Measurements from ENCODE around the gene CHST6. TPM values are rescaled to one million over a fixed set of nuclear protein-coding genes. Genes with fewer than 3 reads are reported as not detected.
A peak's percentile ranks its signal among the peaks of the same experiment; 100 is the strongest.
"Not testable (repeated sequence)": the region's sequence is repeated elsewhere in the genome, so short reads cannot be mapped to it uniquely, and the experiment has no call there.

CHST6 gene
- total RNA-seq, 2 experiments from 2014 or later: not detected

DNA sequence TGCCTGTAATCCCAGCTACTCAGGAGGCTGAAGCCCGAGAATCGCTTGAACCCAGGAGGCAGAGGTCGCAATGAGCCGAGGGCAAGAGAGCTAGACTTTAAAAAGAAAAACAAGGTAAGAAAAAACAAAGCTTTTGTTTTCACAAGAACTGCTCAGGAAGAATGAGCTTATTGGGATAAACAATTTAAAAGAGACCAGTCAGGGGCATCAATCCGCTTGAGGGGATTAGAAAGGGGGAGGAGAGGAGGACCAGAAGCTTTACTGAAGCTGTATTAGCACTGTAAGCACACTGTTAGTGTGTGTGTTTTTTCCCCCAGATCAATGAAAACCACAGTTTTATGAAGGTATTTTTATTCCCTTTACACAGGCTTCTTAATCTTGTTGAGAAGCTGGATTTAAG is 39.6 kb downstream of the CHST6 start:
- CTCF ChIA-PET: interaction anchor here (0.7 to 1.5 kb wide), 3 partner anchors 10 to 22 kb away, joined by 4 to 5 read pairs (median 5); partner anchors contain the start of gene CFDP1
- peaks cover 10% of the 10 kb centered on the region for H3K4me1 Mint-ChIP-seq (ENCODE audit: low read depth)
- H3K27me3 Mint-ChIP-seq (ENCODE audit: low read depth): no peaks in the 10 kb centered on the region
- no peak overlapping the region for H3K27ac Mint-ChIP-seq
- POLR2A ChIA-PET: no interaction called here
- DNase-seq (no peak), ATAC-seq (no peak)
- H3K36me3 Mint-ChIP-seq (ENCODE audit: low read depth): peaks cover 27% of the 10 kb centered on the region
- H3K9me3 Mint-ChIP-seq (ENCODE audit: insufficient read depth): no peaks in the 10 kb centered on the region
- H3K4me3 Mint-ChIP-seq: no peak overlapping the region

DNA sequence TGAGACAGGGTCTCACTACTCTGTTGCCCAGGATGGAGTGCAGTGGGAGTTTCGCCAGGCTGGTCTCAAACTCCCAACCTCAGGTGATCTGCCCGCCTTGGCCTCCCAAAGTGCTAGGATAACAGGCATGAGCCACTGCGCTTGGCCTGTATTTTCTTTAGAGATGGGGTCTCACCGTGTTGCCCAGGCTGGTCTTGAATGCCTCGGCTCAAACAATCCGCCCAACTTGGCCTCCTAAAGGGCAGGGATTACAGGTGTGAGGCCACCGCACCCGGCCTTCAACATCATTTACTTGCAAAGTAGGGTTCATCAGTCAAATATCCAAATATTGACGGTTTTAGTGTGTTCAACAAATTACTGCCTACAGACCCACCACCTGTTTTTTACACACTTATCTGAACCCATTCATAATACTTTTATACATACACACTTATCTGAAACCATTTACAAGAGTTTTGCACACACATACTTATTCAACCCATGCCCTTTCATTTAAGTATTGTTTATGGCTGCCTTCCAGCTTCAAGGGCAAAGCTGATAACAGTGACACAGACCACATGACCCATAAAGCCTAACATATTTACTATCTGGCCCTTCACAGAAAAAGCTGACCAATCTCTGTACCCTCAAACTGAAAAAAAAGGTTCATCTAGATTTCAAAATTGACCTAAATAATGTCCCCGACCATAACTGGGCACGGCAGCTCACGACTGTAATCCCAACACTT is 42.6 kb downstream of the CHST6 start:
- H3K4me3 Mint-ChIP-seq: no peak overlapping the region
- H3K27me3 Mint-ChIP-seq (ENCODE audit: low read depth): no peaks in the 10 kb centered on the region
- POLR2A ChIA-PET: interaction anchor here (0.6 kb wide), 2 partner anchors 82 to 170 kb away, joined by 3 to 4 read pairs; no protein-coding TSS in a partner anchor
- CTCF ChIA-PET: interaction anchor here (1.1 to 1.3 kb wide), 3 partner anchors 10 to 51 kb away, joined by 3 read pairs; no protein-coding TSS in a partner anchor
- no peaks in the 10 kb centered on the region for H3K9me3 Mint-ChIP-seq (ENCODE audit: insufficient read depth)
- no peak overlapping the region for H3K27ac Mint-ChIP-seq
- H3K4me1 Mint-ChIP-seq (ENCODE audit: low read depth): peaks cover 2% of the 10 kb centered on the region
- peaks cover 21% of the 10 kb centered on the region for H3K36me3 Mint-ChIP-seq (ENCODE audit: low read depth)
- ATAC-seq (no peak), DNase-seq (no peak)

- ATAC-seq: no peak
- H3K9me3 Mint-ChIP-seq (ENCODE audit: insufficient read depth): no peaks in the 10 kb centered on the region
- H3K27me3 Mint-ChIP-seq (ENCODE audit: low read depth): no peaks in the 10 kb centered on the region
- H3K27ac Mint-ChIP-seq: no peak overlapping the region
- peaks cover 23% of the 10 kb centered on the region for H3K36me3 Mint-ChIP-seq (ENCODE audit: low read depth)
- POLR2A ChIA-PET: no interaction called here
- no peak overlapping the region for H3K4me3 Mint-ChIP-seq
- CTCF ChIA-PET: interaction anchor here (0.7 kb wide), 1 partner anchor 70 kb away, joined by 3 read pairs; no protein-coding TSS in a partner anchor
- H3K4me1 Mint-ChIP-seq (ENCODE audit: low read depth): no peaks in the 10 kb centered on the region
- no peak for DNase-seq
Measured at GRCh38 chr16:75446416-75446815, 48.8 kb downstream of the CHST6 start.

GRCh38 chr16:75445298-75445697 is 49.9 kb downstream of the CHST6 start:
- no peaks in the 10 kb centered on the region for H3K27me3 Mint-ChIP-seq (ENCODE audit: low read depth)
- H3K4me1 Mint-ChIP-seq (ENCODE audit: low read depth): no peaks in the 10 kb centered on the region
- H3K4me3 Mint-ChIP-seq: no peak overlapping the region
- H3K9me3 Mint-ChIP-seq (ENCODE audit: insufficient read depth): no peaks in the 10 kb centered on the region
- ChIA-PET POLR2A (interaction anchor here (1.1 kb wide), 1 partner anchor 11 kb away, joined by 3 read pairs; no protein-coding TSS in a partner anchor), CTCF (interaction anchor here (1.0 to 1.6 kb wide), 3 partner anchors 11 to 20 kb away, joined by 3 to 5 read pairs (median 4); partner anchors contain the start of genes CFDP1 and TMEM170A)
- ATAC-seq (no peak), DNase-seq (no peak)
- peaks cover 14% of the 10 kb centered on the region for H3K36me3 Mint-ChIP-seq (ENCODE audit: low read depth)
- no peak overlapping the region for H3K27ac Mint-ChIP-seq

DNA sequence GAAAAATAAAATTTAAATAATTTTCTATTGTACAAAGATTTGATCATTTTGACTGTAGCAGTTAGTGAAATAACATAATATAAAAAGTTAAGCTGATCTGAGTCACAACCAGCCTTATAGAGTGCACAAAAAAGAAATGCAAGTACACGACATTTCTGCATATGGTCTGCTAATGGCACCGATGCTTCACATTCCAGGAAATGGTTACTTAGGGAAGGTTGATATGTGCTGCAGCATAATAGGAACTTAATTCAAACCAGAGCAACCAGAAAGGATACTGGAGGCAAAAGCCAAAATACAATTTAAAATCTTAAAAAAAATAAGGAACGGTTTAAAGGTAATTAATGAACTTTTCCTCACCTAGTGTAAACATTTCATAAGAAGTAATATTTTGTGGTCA is 51.9 kb downstream of the CHST6 start:
- no peaks in the 10 kb centered on the region for H3K4me1 Mint-ChIP-seq (ENCODE audit: low read depth)
- H3K27me3 Mint-ChIP-seq (ENCODE audit: low read depth): no peaks in the 10 kb centered on the region
- H3K4me3 Mint-ChIP-seq: no peak overlapping the region
- no peak overlapping the region for H3K27ac Mint-ChIP-seq
- ChIA-PET POLR2A (no interaction called here), CTCF (no interaction called here)
- H3K9me3 Mint-ChIP-seq (ENCODE audit: insufficient read depth): no peaks in the 10 kb centered on the region
- DNase-seq (no peak), ATAC-seq (no peak)
- H3K36me3 Mint-ChIP-seq (ENCODE audit: low read depth): peaks cover 7% of the 10 kb centered on the region

GRCh38 chr16:75433732-75434413 is 61.4 kb downstream of the CHST6 start:
- ChIA-PET POLR2A (interaction anchor here (0.7 to 2.5 kb wide), 14 partner anchors 9 to 215 kb away, joined by 3 to 21 read pairs (median 4); partner anchors contain the start of genes GABARAPL2, KARS1, TERF2IP and TMEM170A), CTCF (interaction anchor here (0.6 to 2.9 kb wide), 19 partner anchors 11 to 330 kb away, joined by 3 to 20 read pairs (median 3); partner anchors contain the start of genes ADAT1 and TMEM170A)
- DNase-seq (peak; percentile 83), ATAC-seq (peak; percentile 76)
- Mint-ChIP-seq H3K27ac (peak overlapping the region; percentile 90), H3K4me3 (peak overlapping the region; percentile 78), H3K4me1 (ENCODE audit: low read depth) (peaks cover 38% of the 10 kb centered on the region), H3K36me3 (ENCODE audit: low read depth) (peaks cover 12% of the 10 kb centered on the region), H3K27me3 (ENCODE audit: low read depth) (no peaks in the 10 kb centered on the region), H3K9me3 (ENCODE audit: insufficient read depth) (no peaks in the 10 kb centered on the region)

DNA sequence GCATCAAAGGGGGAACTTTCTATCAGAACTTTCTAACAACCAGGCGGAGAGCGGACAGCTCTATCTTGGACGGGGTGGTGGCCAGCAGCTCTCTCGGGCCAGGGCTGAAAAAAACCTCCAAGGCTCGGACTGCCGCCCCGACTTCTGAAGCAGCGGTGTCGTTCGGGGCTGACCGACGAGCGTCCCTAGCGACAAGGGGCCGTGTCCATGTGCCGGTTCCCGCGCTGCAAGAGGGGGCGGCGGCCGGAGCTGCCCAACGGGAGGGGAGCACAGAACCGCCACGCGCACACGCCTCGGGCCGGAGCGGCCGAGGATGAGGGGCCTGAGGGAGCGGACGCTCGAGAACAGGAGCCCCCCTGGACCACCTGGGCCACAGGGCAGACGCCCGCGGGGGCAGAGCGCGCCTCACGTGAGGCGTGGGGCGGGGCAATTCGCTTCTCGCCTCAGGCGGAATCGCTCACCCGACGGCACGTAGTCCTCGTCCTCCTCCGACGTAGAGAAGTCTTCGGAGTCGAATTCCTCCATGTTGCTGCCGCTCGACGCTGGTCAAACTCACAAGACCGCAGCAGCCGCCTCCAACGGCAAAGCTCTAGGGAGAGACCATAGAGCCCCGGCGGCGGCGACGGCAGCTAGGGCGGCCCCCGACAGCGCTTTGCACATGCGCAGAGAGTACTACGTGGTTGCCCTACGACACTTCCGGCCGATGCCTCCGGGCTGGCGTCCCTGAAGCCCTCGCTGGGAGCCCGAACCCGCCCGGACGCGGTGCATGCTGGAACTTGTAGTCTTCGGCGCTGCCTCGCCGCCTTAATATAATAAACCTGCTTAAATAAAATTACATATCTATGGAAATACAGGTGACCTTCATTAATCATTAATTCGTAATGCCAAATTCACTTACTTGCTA is 62.2 kb downstream of the CHST6 start, which contains the start of gene CFDP1:
Gene CFDP1, minus strand, starts transcription at position 676 of the 904 bp plus-strand sequence. Its CDS starts 151 bp downstream, at position 525.
- peaks cover 12% of the 10 kb centered on the region for H3K36me3 Mint-ChIP-seq (ENCODE audit: low read depth)
- ChIA-PET CTCF (interaction anchor here (0.6 to 2.9 kb wide), 18 partner anchors 10 to 331 kb away, joined by 3 to 20 read pairs (median 4); partner anchors contain the start of genes ADAT1 and TMEM170A), POLR2A (interaction anchor here (0.6 to 2.5 kb wide), 15 partner anchors 9 to 216 kb away, joined by 3 to 21 read pairs (median 4); partner anchors contain the start of genes GABARAPL2, KARS1, TERF2IP and TMEM170A)
- H3K9me3 Mint-ChIP-seq (ENCODE audit: insufficient read depth): no peaks in the 10 kb centered on the region
- H3K4me3 Mint-ChIP-seq: peak within 1 kb of the TSS; percentile 78
- peak; percentile 97 for DNase-seq
- H3K27me3 Mint-ChIP-seq (ENCODE audit: low read depth): no peaks in the 10 kb centered on the region
- peaks cover 39% of the 10 kb centered on the region for H3K4me1 Mint-ChIP-seq (ENCODE audit: low read depth)
- peak; percentile 93 for ATAC-seq
- H3K27ac Mint-ChIP-seq: peak within 1 kb of the TSS; percentile 90

GRCh38 chr16:75429621-75430403 is 65.4 kb downstream of the CHST6 start:
- Mint-ChIP-seq H3K36me3 (ENCODE audit: low read depth) (peaks cover 16% of the 10 kb centered on the region), H3K9me3 (ENCODE audit: insufficient read depth) (no peaks in the 10 kb centered on the region), H3K27ac (no peak overlapping the region), H3K4me3 (no peak overlapping the region), H3K4me1 (ENCODE audit: low read depth) (peaks cover 38% of the 10 kb centered on the region), H3K27me3 (ENCODE audit: low read depth) (no peaks in the 10 kb centered on the region)
- DNase-seq (no peak), ATAC-seq (no peak)
- POLR2A ChIA-PET: no interaction called here
- CTCF ChIA-PET: interaction anchor here (1.2 to 1.5 kb wide), 2 partner anchors 9 to 34 kb away, joined by 3 read pairs; no protein-coding TSS in a partner anchor

- POLR2A ChIA-PET: interaction anchor here (0.6 kb wide), 1 partner anchor 14 kb away, joined by 3 read pairs; no protein-coding TSS in a partner anchor
- Mint-ChIP-seq H3K4me1 (ENCODE audit: low read depth) (peaks cover 23% of the 10 kb centered on the region), H3K36me3 (ENCODE audit: low read depth) (peaks cover 13% of the 10 kb centered on the region)
- ATAC-seq; CTCF ChIA-PET; DNase-seq; H3K9me3 Mint-ChIP-seq (ENCODE audit: insufficient read depth); H3K27me3 Mint-ChIP-seq (ENCODE audit: low read depth); H3K4me3 Mint-ChIP-seq; H3K27ac Mint-ChIP-seq: not testable (repeated sequence)
Measured at GRCh38 chr16:75426524-75426923, 68.7 kb downstream of the CHST6 start.

DNA sequence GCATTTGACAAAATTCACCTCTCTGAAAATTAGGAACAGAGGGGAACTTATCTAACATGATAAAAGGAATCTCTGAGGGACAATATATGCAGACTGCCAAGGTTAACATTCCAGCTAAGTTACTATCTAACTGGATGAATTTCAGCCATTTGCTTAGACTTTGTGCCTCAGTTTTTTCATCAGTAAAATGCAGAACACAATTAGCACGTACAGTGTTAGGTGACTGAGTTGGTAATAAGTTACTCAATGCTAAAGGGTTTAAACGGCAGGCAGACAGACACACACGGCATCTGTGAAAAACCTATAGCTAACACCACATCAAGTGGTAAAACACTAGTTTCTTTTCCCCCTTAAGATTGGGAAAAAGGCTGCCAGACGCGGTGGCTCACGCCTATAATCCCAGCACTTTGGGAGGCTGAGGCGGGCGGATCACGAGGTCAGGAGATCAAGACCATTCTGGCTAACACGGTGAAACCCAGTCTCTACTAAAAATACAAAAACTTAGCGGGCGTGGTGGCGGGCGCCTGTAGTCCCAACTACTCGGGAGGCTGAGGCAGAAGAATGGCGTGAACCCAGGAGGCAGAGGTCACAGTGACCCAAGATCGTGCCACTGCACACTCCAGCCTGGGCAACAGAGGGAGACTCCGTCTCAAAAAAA is 71.0 kb downstream of the CHST6 start:
- not testable (repeated sequence) for H3K36me3 Mint-ChIP-seq (ENCODE audit: low read depth)
- H3K4me1 Mint-ChIP-seq (ENCODE audit: low read depth): peaks cover 24% of the 10 kb centered on the region
- POLR2A ChIA-PET: interaction anchor here (0.7 kb wide), 1 partner anchor 129 kb away, joined by 3 read pairs; no protein-coding TSS in a partner anchor

More for the DNA sequence above, 71.0 kb downstream of the CHST6 start:
- H3K9me3 Mint-ChIP-seq (ENCODE audit: insufficient read depth); CTCF ChIA-PET; H3K4me3 Mint-ChIP-seq; DNase-seq; H3K27ac Mint-ChIP-seq; H3K27me3 Mint-ChIP-seq (ENCODE audit: low read depth); ATAC-seq: not testable (repeated sequence)
